ENCODE data around the gene PYGO2. TPM values are rescaled to one million over a fixed set of nuclear protein-coding genes. Genes with fewer than 3 reads are reported as not detected.

PYGO2 gene
- total RNA-seq, 2 donors from 2014 or later, result 27.4 to 36.0 TPM

- no peak for ATAC-seq
- no peaks in the 10 kb centered on the region for H3K36me3 Mint-ChIP-seq
- H3K4me1 Mint-ChIP-seq (ENCODE audit: low read depth in 2 of 2), result peaks cover 46 to 65% of the 10 kb centered on the region in 2 donors
Observed at GRCh38 chr1:154941333-154942013, 20.1 kb downstream of the PYGO2 start.

GRCh38 chr1:154940651-154941194, 20.9 kb downstream of the PYGO2 start:
- ATAC-seq, result no peak
- Mint-ChIP-seq H3K4me1 (ENCODE audit: low read depth in 2 of 2) (peaks cover 48 to 68% of the 10 kb centered on the region in 2 donors), H3K27me3 (no peaks in the 10 kb centered on the region), H3K27ac (peak overlapping the region; percentile 82 to 88), H3K4me3 (peak overlapping the region; percentile 77), H3K9me3 (no peaks in the 10 kb centered on the region), H3K36me3 (no peaks in the 10 kb centered on the region)
- no peak for DNase-seq (ENCODE audit: low spot score)

More at GRCh38 chr1:154941333-154942013, 20.1 kb downstream of the PYGO2 start:
- no peaks in the 10 kb centered on the region for H3K9me3 Mint-ChIP-seq
- H3K4me3 Mint-ChIP-seq, result peak overlapping the region; percentile 77
- DNase-seq (ENCODE audit: low spot score), result no peak
- H3K27me3 Mint-ChIP-seq, result no peaks in the 10 kb centered on the region
- H3K27ac Mint-ChIP-seq, result peak overlapping the region; percentile 82 to 88

GRCh38 chr1:154940213-154940560, 21.4 kb downstream of the PYGO2 start:
- no peaks in the 10 kb centered on the region for H3K36me3 Mint-ChIP-seq
- DNase-seq (ENCODE audit: low spot score) (no peak), ATAC-seq (no peak)
- peak overlapping the region; percentile 82 to 88 for H3K27ac Mint-ChIP-seq
- no peaks in the 10 kb centered on the region for H3K27me3 Mint-ChIP-seq
- H3K9me3 Mint-ChIP-seq, result no peaks in the 10 kb centered on the region
- H3K4me1 Mint-ChIP-seq (ENCODE audit: low read depth in 2 of 2), result peaks cover 48 to 68% of the 10 kb centered on the region in 2 donors
- H3K4me3 Mint-ChIP-seq, result peak overlapping the region; percentile 77

GRCh38 chr1:154938604-154939399, 22.8 kb downstream of the PYGO2 start:
- Mint-ChIP-seq H3K4me1 (ENCODE audit: low read depth in 2 of 2) (peaks cover 48 to 63% of the 10 kb centered on the region in 2 donors), H3K36me3 (no peaks in the 10 kb centered on the region), H3K4me3 (peak overlapping the region; percentile 97), H3K27ac (peak overlapping the region; percentile 99), H3K27me3 (no peaks in the 10 kb centered on the region), H3K9me3 (no peaks in the 10 kb centered on the region)
- DNase-seq (ENCODE audit: low spot score), result no peak
- ATAC-seq, result no peak

- DNase-seq (ENCODE audit: low spot score) (no peak), ATAC-seq (no peak)
- Mint-ChIP-seq H3K27ac (peak overlapping the region; percentile 99), H3K9me3 (no peaks in the 10 kb centered on the region), H3K4me3 (peak overlapping the region; percentile 97), H3K36me3 (no peaks in the 10 kb centered on the region), H3K27me3 (no peaks in the 10 kb centered on the region), H3K4me1 (ENCODE audit: low read depth in 2 of 2) (peaks cover 45 to 55% of the 10 kb centered on the region in 2 donors)
Observed at GRCh38 chr1:154937988-154938386, 23.6 kb downstream of the PYGO2 start.

GRCh38 chr1:154937085-154937987, 24.2 kb downstream of the PYGO2 start:
- Mint-ChIP-seq H3K36me3 (no peaks in the 10 kb centered on the region), H3K9me3 (no peaks in the 10 kb centered on the region), H3K4me1 (ENCODE audit: low read depth in 2 of 2) (peaks cover 39 to 48% of the 10 kb centered on the region in 2 donors), H3K4me3 (peak overlapping the region; percentile 97), H3K27ac (peak overlapping the region; percentile 99), H3K27me3 (no peaks in the 10 kb centered on the region)
- ATAC-seq (peak; percentile 88 to 90), DNase-seq (ENCODE audit: low spot score) (peak; percentile 94)

GRCh38 chr1:154936555-154937084, 25.0 kb downstream of the PYGO2 start, which contains the start of gene PMVK:
PMVK (minus strand) TSS chr1:154936719; CDS start chr1:154936685, 34 bp downstream.
- Mint-ChIP-seq H3K36me3 (no peaks in the 10 kb centered on the region), H3K4me3 (peak within 1 kb of the TSS; percentile 97), H3K27me3 (no peaks in the 10 kb centered on the region), H3K4me1 (ENCODE audit: low read depth in 2 of 2) (peaks cover 38 to 46% of the 10 kb centered on the region in 2 donors), H3K9me3 (no peaks in the 10 kb centered on the region), H3K27ac (peak within 1 kb of the TSS; percentile 99)
- ATAC-seq (peak; percentile 92 to 96), DNase-seq (ENCODE audit: low spot score) (peak; percentile 97)

GRCh38 chr1:154935749-154936554, 25.6 kb downstream of the PYGO2 start:
- no peak for ATAC-seq
- H3K9me3 Mint-ChIP-seq, result no peaks in the 10 kb centered on the region
- no peak for DNase-seq (ENCODE audit: low spot score)
- peaks cover 38 to 41% of the 10 kb centered on the region in 2 donors for H3K4me1 Mint-ChIP-seq (ENCODE audit: low read depth in 2 of 2)
- no peaks in the 10 kb centered on the region for H3K36me3 Mint-ChIP-seq
- H3K27ac Mint-ChIP-seq, result peak overlapping the region; percentile 99
- H3K4me3 Mint-ChIP-seq, result peak overlapping the region; percentile 97
- no peaks in the 10 kb centered on the region for H3K27me3 Mint-ChIP-seq

- Mint-ChIP-seq H3K36me3 (no peaks in the 10 kb centered on the region), H3K27me3 (no peaks in the 10 kb centered on the region), H3K27ac (no peak overlapping the region), H3K4me3 (peak overlapping the region; percentile 97), H3K4me1 (ENCODE audit: low read depth in 2 of 2) (peaks cover 32% of the 10 kb centered on the region in 2 donors), H3K9me3 (no peaks in the 10 kb centered on the region)
- DNase-seq (ENCODE audit: low spot score), result no peak
- ATAC-seq, result no peak
Observed at GRCh38 chr1:154934358-154934948, 27.1 kb downstream of the PYGO2 start.

- H3K4me3 Mint-ChIP-seq, result no peak overlapping the region
- DNase-seq (ENCODE audit: low spot score) (no peak), ATAC-seq (no peak)
- no peak overlapping the region for H3K27ac Mint-ChIP-seq
- no peaks in the 10 kb centered on the region for H3K27me3 Mint-ChIP-seq
- H3K9me3 Mint-ChIP-seq, result no peaks in the 10 kb centered on the region
- peaks cover 9% of the 10 kb centered on the region for H3K36me3 Mint-ChIP-seq
- peaks cover 9 to 15% of the 10 kb centered on the region in 2 donors for H3K4me1 Mint-ChIP-seq (ENCODE audit: low read depth in 2 of 2)
Observed at GRCh38 chr1:154931940-154932487, 29.6 kb downstream of the PYGO2 start.

GRCh38 chr1:154926201-154926600, 35.4 kb downstream of the PYGO2 start:
- no peaks in the 10 kb centered on the region for H3K9me3 Mint-ChIP-seq
- H3K36me3 Mint-ChIP-seq, result peaks cover 13% of the 10 kb centered on the region
- H3K27ac Mint-ChIP-seq, result no peak overlapping the region
- H3K27me3 Mint-ChIP-seq, result no peaks in the 10 kb centered on the region
- DNase-seq (ENCODE audit: low spot score) (no peak), ATAC-seq (no peak)
- H3K4me3 Mint-ChIP-seq, result no peak overlapping the region
- H3K4me1 Mint-ChIP-seq (ENCODE audit: low read depth in 2 of 2), result peaks cover 0 to 4% of the 10 kb centered on the region in 2 donors
